ENCODE measurements around the gene CDC25C. TPM values are rescaled to one million over a fixed set of nuclear protein-coding genes. Genes with fewer than 3 reads are reported as not detected.

CDC25C gene
- total and polyA plus RNA-seq, 7 donors: 0.12 TPM; not detected in 6

- no peaks in the 10 kb centered on the region for H3K27me3 ChIP-seq (ENCODE audit: insufficient read depth in 3 of 3, low read length in 2 of 3)
- H3K4me3 ChIP-seq: no peak overlapping the region
- H3K27ac ChIP-seq: no peak overlapping the region
- intact Hi-C loops (cut with DNase I): no loop called here
- H3K9me3 ChIP-seq: no peaks in the 10 kb centered on the region
- no peak for TF ChIP-seq CTCF (IDR thresholded peaks at IDR 0.05)
- no peak for DNase-seq
- no peaks in the 10 kb centered on the region for H3K4me1 ChIP-seq
- 89 to 91% (median 90%) methylated on average over 4 of the region's 4 CpGs for WGBS, 3 donors
- H3K36me3 ChIP-seq (ENCODE audit: insufficient read depth in 1 of 2, low read depth in 1 of 2): no peaks in the 10 kb centered on the region
- no peak for ATAC-seq
Observed at GRCh38 chr5:138246822-138247221, 84.8 kb downstream of the CDC25C start.

- intact Hi-C loops (cut with DNase I): no loop called here
- H3K27me3 ChIP-seq (ENCODE audit: insufficient read depth in 3 of 3, low read length in 2 of 3): no peaks in the 10 kb centered on the region
- no peak for TF ChIP-seq CTCF (IDR thresholded peaks at IDR 0.05)
- H3K27ac ChIP-seq: no peak overlapping the region
- ATAC-seq (no peak), DNase-seq (no peak)
- H3K36me3 ChIP-seq (ENCODE audit: insufficient read depth in 1 of 2, low read depth in 1 of 2): no peaks in the 10 kb centered on the region
- no peaks in the 10 kb centered on the region for H3K9me3 ChIP-seq
- no peak overlapping the region for H3K4me3 ChIP-seq
- 81 to 90% (median 86%) methylated on average over 4 of the region's 4 CpGs for WGBS, 3 donors
- peaks cover 3% of the 10 kb centered on the region for H3K4me1 ChIP-seq
Observed at GRCh38 chr5:138246334-138246733, 85.3 kb downstream of the CDC25C start.

- no peak overlapping the region for H3K4me3 ChIP-seq
- WGBS, 3 donors: 5 to 20% (median 17%) methylated on average over 1 of the region's 1 CpG
- no peak for TF ChIP-seq CTCF (IDR thresholded peaks at IDR 0.05)
- intact Hi-C loops (cut with DNase I): no loop called here
- no peaks in the 10 kb centered on the region for H3K9me3 ChIP-seq
- DNase-seq: no peak
- no peaks in the 10 kb centered on the region for H3K27me3 ChIP-seq (ENCODE audit: insufficient read depth in 3 of 3, low read length in 2 of 3)
- no peak for ATAC-seq
- no peak overlapping the region for H3K27ac ChIP-seq
- H3K4me1 ChIP-seq: peaks cover 3% of the 10 kb centered on the region
- H3K36me3 ChIP-seq (ENCODE audit: insufficient read depth in 1 of 2, low read depth in 1 of 2): no peaks in the 10 kb centered on the region
Observed at GRCh38 chr5:138245717-138246116, 85.9 kb downstream of the CDC25C start.

GRCh38 chr5:138243794-138244193, 87.8 kb downstream of the CDC25C start:
- DNase-seq: no peak
- Histone ChIP-seq H3K36me3 (ENCODE audit: insufficient read depth in 1 of 2, low read depth in 1 of 2) (no peaks in the 10 kb centered on the region), H3K27me3 (ENCODE audit: insufficient read depth in 3 of 3, low read length in 2 of 3) (no peaks in the 10 kb centered on the region), H3K9me3 (no peaks in the 10 kb centered on the region), H3K27ac (no peak overlapping the region), H3K4me1 (peaks cover 3% of the 10 kb centered on the region), H3K4me3 (no peak overlapping the region)
- ATAC-seq: no peak
- 52 to 60% (median 56%) methylated on average over 2 of the region's 2 CpGs for WGBS, 3 donors
- intact Hi-C loops (cut with DNase I): no loop called here
- no peak for TF ChIP-seq CTCF (IDR thresholded peaks at IDR 0.05)

Measured in psoas muscle (tissue), 8 donors.